HepG2 (cell line): ENCODE measurements around the gene UBAP1.
A peak's percentile ranks its signal among the peaks of the same experiment; 100 is the strongest.
"Not testable (repeated sequence)": the region's sequence is repeated elsewhere in the genome, so short reads cannot be mapped to it uniquely, and the experiment has no call there.

Experiments used
- HNF4G ChIP-seq, 2 experiments: sonication (generic) in 1 of 2; formaldehyde crosslinking in 1 of 2; IDR thresholded peaks; 2 replicates each; pipeline versions ENCODE4 v1.4.0 to v1.6.1; 2011 to 2020; ENCODE audit warnings: borderline replicate concordance in 2 of 2, low read depth in 2 of 2, mild to moderate bottlenecking in 2 of 2, low read length in 1 of 2, missing genetic modification reagents in 1 of 2, moderate library complexity in 1 of 2
- JUND ChIP-seq: sonication (generic); formaldehyde crosslinking; IDR thresholded peaks from 2 replicates; pipeline ENCODE4 v1.8.0; 2022; ENCODE audit warnings: mild to moderate bottlenecking, missing genetic modification reagents
- MEIS2 ChIP-seq: sonication (generic); formaldehyde crosslinking; IDR thresholded peaks from 2 replicates; pipeline ENCODE4 v1.9.0; 2021; ENCODE audit warnings: mild to moderate bottlenecking, missing genetic modification reagents
- NFIC ChIP-seq: IDR thresholded peaks from 2 replicates; pipeline ENCODE4 v1.6.1; 2012; ENCODE audit warnings: mild to moderate bottlenecking, low read length, inconsistent platforms
- NR2C2 ChIP-seq: sonication (generic); formaldehyde crosslinking; IDR thresholded peaks from 2 replicates; pipeline ENCODE4 v1.4.0; 2020; ENCODE audit warnings: missing genetic modification reagents, mild to moderate bottlenecking, moderate library complexity, borderline replicate concordance
- PREB ChIP-seq: sonication (generic); formaldehyde crosslinking; IDR thresholded peaks from 2 replicates; pipeline ENCODE4 v1.4.0; 2020; ENCODE audit warnings: missing genetic modification reagents
- RELA ChIP-seq: sonication (generic); formaldehyde crosslinking; IDR thresholded peaks from 2 replicates; pipeline ENCODE4 v1.4.0; 2020; ENCODE audit warnings: missing genetic modification reagents
- ZNF75D ChIP-seq: sonication (generic); formaldehyde crosslinking; IDR thresholded peaks from 2 replicates; pipeline ENCODE4 v1.8.1; 2023; ENCODE audit warnings: missing genetic modification reagents, mild to moderate bottlenecking, borderline replicate concordance

- not testable (repeated sequence) for TF ChIP-seq RELA (CRISPR knock-in tag); HNF4G (CRISPR knock-in tag; IDR thresholded peaks at IDR 0.05; ENCODE audit: borderline replicate concordance, low read depth); PREB (CRISPR knock-in tag); ZNF75D (CRISPR knock-in tag); JUND (CRISPR knock-in tag)
- TF ChIP-seq HNF4G (IDR thresholded peaks at IDR 0.05; ENCODE audit: borderline replicate concordance, low read depth, low read length) = peak; percentile 31; the same call in 1 of the 2 replicates
- TF ChIP-seq MEIS2 = peak; percentile 44; the same call in 1 of the 2 replicates
- peak; percentile 78; the same call in 1 of the 2 replicates for TF ChIP-seq NR2C2
- TF ChIP-seq NFIC = 0 out of 2 replicates have a peak, but pooled peaks have one; percentile 30
These were observed 47.4 kb downstream of the UBAP1 start for GRCh38 chr9:34226144-34226760.
